ENCODE data around the gene GUCY1A2. TPM values are rescaled to one million over a fixed set of nuclear protein-coding genes. Genes with fewer than 3 reads are reported as not detected.
"Not testable (repeated sequence)": the region's sequence is repeated elsewhere in the genome, so short reads cannot be mapped to it uniquely, and the experiment has no call there.

Gene GUCY1A2
- total RNA-seq, 1 experiment from 2014 or later = 0.10 TPM

- H4K20me1 ChIP-seq (ENCODE audit: insufficient read depth); intact Hi-C loops (cut with micrococcal nuclease); ATAC-seq: not testable (repeated sequence)
Measured at GRCh38 chr11:107051332-107051731, 33.1 kb upstream of the GUCY1A2 start.

GRCh38 chr11:107050899-107051298 is 32.6 kb upstream of the GUCY1A2 start:
- H3K9ac ChIP-seq (ENCODE audit: low read length); H3K9me2 ChIP-seq (ENCODE audit: insufficient read depth); BruUV-seq (replicated peaks); H3K9me3 ChIP-seq (ENCODE audit: control insufficient read depth in 1 of 2, insufficient read depth in 1 of 2, low read depth in 1 of 2, low read length in 2 of 2); CTCF ChIA-PET; H3K27ac ChIP-seq (ENCODE audit: low read depth, low read length); H2AFZ ChIP-seq (ENCODE audit: low read depth, low read length, poor library complexity, severe bottlenecking); RAD21 ChIA-PET (ENCODE audit: low non-redundant PET in 1 of 2, low total read pairs in 2 of 2, uncharacterized antibody in 2 of 2, unreplicated experiment in 2 of 2); H4K20me1 ChIP-seq (ENCODE audit: insufficient read depth); H3K36me3 ChIP-seq (ENCODE audit: control insufficient read depth in 1 of 2, insufficient read depth in 2 of 2, low read length in 2 of 2); H3K79me2 ChIP-seq (ENCODE audit: insufficient read depth, low read length); H3K4me1 ChIP-seq (ENCODE audit: control insufficient read depth in 1 of 2, insufficient read depth in 2 of 2, low read length in 2 of 2); H3K27me3 ChIP-seq (ENCODE audit: insufficient read depth, low read length); ATAC-seq; POLR2A ChIA-PET; H3K4me3 ChIP-seq (replicated peaks in 1 of 2; ENCODE audit: low read depth in 1 of 2, low read length in 2 of 2); DNase-seq (ENCODE audit: low read depth, low spot score); H3K4me2 ChIP-seq (ENCODE audit: low read length); intact Hi-C loops (cut with micrococcal nuclease): not testable (repeated sequence)

More at GRCh38 chr11:107051332-107051731, 33.1 kb upstream of the GUCY1A2 start:
- BruUV-seq (replicated peaks); H2AFZ ChIP-seq (ENCODE audit: low read depth, low read length, poor library complexity, severe bottlenecking); RAD21 ChIA-PET (ENCODE audit: low non-redundant PET in 1 of 2, low total read pairs in 2 of 2, uncharacterized antibody in 2 of 2, unreplicated experiment in 2 of 2); H3K36me3 ChIP-seq (ENCODE audit: control insufficient read depth in 1 of 2, insufficient read depth in 2 of 2, low read length in 2 of 2); CTCF ChIA-PET; H3K9me2 ChIP-seq (ENCODE audit: insufficient read depth); H3K4me3 ChIP-seq (replicated peaks in 1 of 2; ENCODE audit: low read depth in 1 of 2, low read length in 2 of 2); H3K79me2 ChIP-seq (ENCODE audit: insufficient read depth, low read length); H3K9me3 ChIP-seq (ENCODE audit: control insufficient read depth in 1 of 2, insufficient read depth in 1 of 2, low read depth in 1 of 2, low read length in 2 of 2); H3K9ac ChIP-seq (ENCODE audit: low read length); POLR2A ChIA-PET; H3K4me1 ChIP-seq (ENCODE audit: control insufficient read depth in 1 of 2, insufficient read depth in 2 of 2, low read length in 2 of 2); DNase-seq (ENCODE audit: low read depth, low spot score); H3K27ac ChIP-seq (ENCODE audit: low read depth, low read length); H3K4me2 ChIP-seq (ENCODE audit: low read length); H3K27me3 ChIP-seq (ENCODE audit: insufficient read depth, low read length): not testable (repeated sequence)

GRCh38 chr11:107050121-107050520 is 31.8 kb upstream of the GUCY1A2 start:
- Histone ChIP-seq H3K9ac (ENCODE audit: low read length) (no peak overlapping the region), H4K20me1 (ENCODE audit: insufficient read depth) (no peaks in the 10 kb centered on the region), H3K9me3 (ENCODE audit: control insufficient read depth in 1 of 2, insufficient read depth in 1 of 2, low read depth in 1 of 2, low read length in 2 of 2) (peaks cover 0 to 4% of the 10 kb centered on the region in 2 experiments; a peak in 1 of 4 replicates), H2AFZ (ENCODE audit: low read depth, low read length, poor library complexity, severe bottlenecking) (no peak overlapping the region), H3K4me3 (replicated peaks in 1 of 2; ENCODE audit: low read depth in 1 of 2, low read length in 2 of 2) (no peak overlapping the region), H3K27me3 (ENCODE audit: insufficient read depth, low read length) (no peaks in the 10 kb centered on the region), H3K9me2 (ENCODE audit: insufficient read depth) (no peaks in the 10 kb centered on the region), H3K27ac (ENCODE audit: low read depth, low read length) (no peak overlapping the region), H3K4me1 (ENCODE audit: control insufficient read depth in 1 of 2, insufficient read depth in 2 of 2, low read length in 2 of 2) (no peaks in the 10 kb centered on the region), H3K79me2 (ENCODE audit: insufficient read depth, low read length) (no peaks in the 10 kb centered on the region), H3K36me3 (ENCODE audit: control insufficient read depth in 1 of 2, insufficient read depth in 2 of 2, low read length in 2 of 2) (no peaks in the 10 kb centered on the region), H3K4me2 (ENCODE audit: low read length) (no peak overlapping the region)
- no peak for DNase-seq (ENCODE audit: low read depth, low spot score)
- CTCF ChIA-PET = no interaction called here
- intact Hi-C loops (cut with micrococcal nuclease) = no loop called here
- no peak for ATAC-seq
- no TSS peak for BruUV-seq (replicated peaks)
- POLR2A ChIA-PET = no interaction called here
- RAD21 ChIA-PET (ENCODE audit: low non-redundant PET in 1 of 2, low total read pairs in 2 of 2, uncharacterized antibody in 2 of 2, unreplicated experiment in 2 of 2) = no interaction called here
- TF ChIP-seq EZH2phosphoT487 (IDR thresholded peaks at IDR 0.05; ENCODE audit: borderline replicate concordance) (no peak), CTCF (IDR thresholded peaks at IDR 0.05 in 2 of 3, conservative IDR thresholded peaks at IDR 0.05 in 1 of 3; ENCODE audit: borderline replicate concordance in 1 of 3, insufficient read depth in 1 of 3, low read depth in 2 of 3, low read length in 2 of 3) (no peak), EZH2 (IDR thresholded peaks at IDR 0.05) (no peak), CBX3 (IDR thresholded peaks at IDR 0.05; ENCODE audit: low read depth) (no peak), YY1 (IDR thresholded peaks at IDR 0.05; ENCODE audit: extremely low read depth, insufficient replicate concordance, low read depth, low read length) (no peak), EGR1 (IDR thresholded peaks at IDR 0.05; ENCODE audit: low read depth) (no peak), ELF1 (IDR thresholded peaks at IDR 0.05; ENCODE audit: borderline replicate concordance, low read depth) (no peak), FOSL1 (IDR thresholded peaks at IDR 0.05; ENCODE audit: low read depth) (no peak), TCF7L2 (IDR thresholded peaks at IDR 0.05; ENCODE audit: borderline replicate concordance, extremely low read depth, insufficient read depth, insufficient read length) (no peak), POLR2AphosphoS5 (IDR thresholded peaks at IDR 0.05; ENCODE audit: low read depth, low read length) (no peak)
